Neural cell (in vitro differentiated cells): ENCODE data around the gene BRD2.

Experiments used
- EP300 ChIP-seq: fragments of 450-650 bp; conservative IDR thresholded peaks from 2 replicates; pipeline ENCODE4 v1.6.1; 2014; ENCODE audit warnings: antibody characterized with exemption, mild to moderate bottlenecking, moderate library complexity; ENCODE audit not compliant: poor library complexity, severe bottlenecking
- EZH2 ChIP-seq: fragments of 200-600, 300-800 bp; shearing (Covaris generic), sonication (generic); IDR thresholded peaks from 2 replicates; pipeline ENCODE4 v1.6.1; 2014; ENCODE audit warnings: antibody characterized with exemption, low read length, borderline replicate concordance, mild to moderate bottlenecking; ENCODE audit not compliant: insufficient read depth, poor library complexity, severe bottlenecking
- MXI1 ChIP-seq: fragments of 450-650 bp; conservative IDR thresholded peaks from 2 replicates; pipeline ENCODE4 v1.6.1; 2014; ENCODE audit warnings: antibody characterized with exemption, mild to moderate bottlenecking; ENCODE audit not compliant: poor library complexity, severe bottlenecking
- POLR2AphosphoS5 ChIP-seq: IDR thresholded peaks from 2 replicates; pipeline ENCODE4 v1.6.1; 2012
- RAD21 ChIP-seq: fragments of 450-650 bp; conservative IDR thresholded peaks from 2 replicates; pipeline ENCODE4 v1.6.1; 2014; ENCODE audit warnings: antibody characterized with exemption, mild to moderate bottlenecking, moderate library complexity
- TAF1 ChIP-seq: IDR thresholded peaks from 2 replicates; pipeline ENCODE4 v1.6.1; 2012; ENCODE audit warnings: low read depth
- TF ChIP-seq, protein P1 (sequence below): IDR thresholded peaks from 2 replicates; pipeline ENCODE4 v1.6.1; 2012; ENCODE audit warnings: borderline replicate concordance
- TF ChIP-seq, protein P2 (sequence below): fragments of 450-650 bp; IDR thresholded peaks from 2 replicates; pipeline ENCODE4 v1.5.1; 2014; ENCODE audit warnings: antibody characterized with exemption, mild to moderate bottlenecking, moderate library complexity; ENCODE audit not compliant: poor library complexity, severe bottlenecking

DNA sequence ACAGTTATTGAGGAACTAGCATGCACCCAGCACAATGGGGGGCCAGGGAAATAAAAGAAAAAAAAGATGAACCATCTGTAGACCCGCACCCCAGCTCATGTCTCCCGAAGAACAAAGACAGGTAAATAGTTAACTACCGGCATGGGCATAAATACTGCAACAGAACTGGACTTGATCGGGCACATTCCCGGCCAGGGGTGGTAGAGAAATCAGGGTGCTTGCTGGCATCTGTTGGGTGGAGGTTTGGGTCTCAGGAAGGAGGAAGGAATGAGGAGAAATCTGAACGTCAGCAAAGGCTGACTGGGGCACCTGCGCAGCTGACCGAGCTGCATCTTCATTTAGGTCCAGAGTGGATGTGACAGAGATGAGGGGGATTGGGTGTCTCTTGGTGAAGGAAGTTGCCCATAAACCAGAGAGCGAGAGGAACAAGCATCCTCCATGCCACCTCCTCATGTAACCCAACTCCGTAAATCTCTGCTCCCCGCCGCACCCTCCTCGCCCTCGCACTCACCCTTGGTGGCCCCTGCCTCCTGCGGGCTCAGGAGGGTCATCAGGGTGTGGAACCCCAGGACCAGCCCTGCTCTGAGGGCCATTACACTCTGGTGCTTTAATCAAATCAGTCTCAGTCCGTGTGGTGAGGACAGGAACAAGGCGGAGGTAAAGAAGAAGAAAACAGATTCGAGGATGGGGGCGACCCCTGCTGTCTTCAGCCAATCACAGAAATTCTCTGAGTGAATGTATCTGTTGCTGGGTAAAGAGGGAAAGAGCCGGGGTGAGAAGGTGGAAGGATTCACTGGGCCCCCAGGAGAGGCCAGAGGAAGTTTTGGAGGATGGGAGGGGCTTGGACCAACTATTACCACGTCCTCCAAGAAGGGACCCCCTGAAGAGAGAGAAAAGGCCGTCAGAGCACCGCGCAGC is 40.8 kb downstream of the BRD2 start, which contains the start of gene HLA-DOA:
- TF ChIP-seq, protein P1, sequence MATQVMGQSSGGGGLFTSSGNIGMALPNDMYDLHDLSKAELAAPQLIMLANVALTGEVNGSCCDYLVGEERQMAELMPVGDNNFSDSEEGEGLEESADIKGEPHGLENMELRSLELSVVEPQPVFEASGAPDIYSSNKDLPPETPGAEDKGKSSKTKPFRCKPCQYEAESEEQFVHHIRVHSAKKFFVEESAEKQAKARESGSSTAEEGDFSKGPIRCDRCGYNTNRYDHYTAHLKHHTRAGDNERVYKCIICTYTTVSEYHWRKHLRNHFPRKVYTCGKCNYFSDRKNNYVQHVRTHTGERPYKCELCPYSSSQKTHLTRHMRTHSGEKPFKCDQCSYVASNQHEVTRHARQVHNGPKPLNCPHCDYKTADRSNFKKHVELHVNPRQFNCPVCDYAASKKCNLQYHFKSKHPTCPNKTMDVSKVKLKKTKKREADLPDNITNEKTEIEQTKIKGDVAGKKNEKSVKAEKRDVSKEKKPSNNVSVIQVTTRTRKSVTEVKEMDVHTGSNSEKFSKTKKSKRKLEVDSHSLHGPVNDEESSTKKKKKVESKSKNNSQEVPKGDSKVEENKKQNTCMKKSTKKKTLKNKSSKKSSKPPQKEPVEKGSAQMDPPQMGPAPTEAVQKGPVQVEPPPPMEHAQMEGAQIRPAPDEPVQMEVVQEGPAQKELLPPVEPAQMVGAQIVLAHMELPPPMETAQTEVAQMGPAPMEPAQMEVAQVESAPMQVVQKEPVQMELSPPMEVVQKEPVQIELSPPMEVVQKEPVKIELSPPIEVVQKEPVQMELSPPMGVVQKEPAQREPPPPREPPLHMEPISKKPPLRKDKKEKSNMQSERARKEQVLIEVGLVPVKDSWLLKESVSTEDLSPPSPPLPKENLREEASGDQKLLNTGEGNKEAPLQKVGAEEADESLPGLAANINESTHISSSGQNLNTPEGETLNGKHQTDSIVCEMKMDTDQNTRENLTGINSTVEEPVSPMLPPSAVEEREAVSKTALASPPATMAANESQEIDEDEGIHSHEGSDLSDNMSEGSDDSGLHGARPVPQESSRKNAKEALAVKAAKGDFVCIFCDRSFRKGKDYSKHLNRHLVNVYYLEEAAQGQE, result no peak
- TF ChIP-seq, protein P2, sequence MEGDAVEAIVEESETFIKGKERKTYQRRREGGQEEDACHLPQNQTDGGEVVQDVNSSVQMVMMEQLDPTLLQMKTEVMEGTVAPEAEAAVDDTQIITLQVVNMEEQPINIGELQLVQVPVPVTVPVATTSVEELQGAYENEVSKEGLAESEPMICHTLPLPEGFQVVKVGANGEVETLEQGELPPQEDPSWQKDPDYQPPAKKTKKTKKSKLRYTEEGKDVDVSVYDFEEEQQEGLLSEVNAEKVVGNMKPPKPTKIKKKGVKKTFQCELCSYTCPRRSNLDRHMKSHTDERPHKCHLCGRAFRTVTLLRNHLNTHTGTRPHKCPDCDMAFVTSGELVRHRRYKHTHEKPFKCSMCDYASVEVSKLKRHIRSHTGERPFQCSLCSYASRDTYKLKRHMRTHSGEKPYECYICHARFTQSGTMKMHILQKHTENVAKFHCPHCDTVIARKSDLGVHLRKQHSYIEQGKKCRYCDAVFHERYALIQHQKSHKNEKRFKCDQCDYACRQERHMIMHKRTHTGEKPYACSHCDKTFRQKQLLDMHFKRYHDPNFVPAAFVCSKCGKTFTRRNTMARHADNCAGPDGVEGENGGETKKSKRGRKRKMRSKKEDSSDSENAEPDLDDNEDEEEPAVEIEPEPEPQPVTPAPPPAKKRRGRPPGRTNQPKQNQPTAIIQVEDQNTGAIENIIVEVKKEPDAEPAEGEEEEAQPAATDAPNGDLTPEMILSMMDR, result peak; percentile 29
- TF ChIP-seq TAF1, result no peak
- TF ChIP-seq EP300, result no peak
- TF ChIP-seq EZH2, result no peak
- no peak for TF ChIP-seq RAD21
- no peak for TF ChIP-seq MXI1
- TF ChIP-seq POLR2AphosphoS5, result no peak
